ENCODE data around the gene MSLN. TPM values are rescaled to one million over a fixed set of nuclear protein-coding genes. Genes with fewer than 3 reads are reported as not detected.

The MSLN gene
- total RNA-seq, 4 donors from 2014 or later, result 1.1 to 4.3 (median 4.0) TPM; not detected in 1

DNA sequence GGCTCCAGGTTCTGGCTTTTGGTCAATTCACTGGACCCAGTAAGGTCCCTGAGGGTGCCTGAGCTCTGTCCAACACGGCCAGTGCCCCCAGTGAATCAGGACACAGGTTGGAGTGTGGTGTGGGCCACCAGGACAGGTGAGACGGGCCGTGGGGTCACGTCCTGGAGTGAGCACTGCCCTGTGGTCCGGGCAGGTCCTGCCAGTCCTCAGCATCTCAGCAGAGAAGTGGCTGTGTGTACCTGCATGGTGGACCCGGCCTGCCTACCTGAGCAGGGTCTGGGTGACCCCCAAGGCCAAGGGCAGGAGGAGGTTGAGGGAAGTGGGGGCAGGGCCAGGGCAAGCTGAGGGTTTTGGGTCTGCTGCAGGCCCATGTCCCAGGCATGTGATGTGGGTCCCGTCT lies 41.9 kb downstream of the MSLN start:
- WGBS, 2 donors, result 78 to 83% methylated on average over 1 to 7 of the region's 7 CpGs
- intact Hi-C loops (cut with DNase I; ENCODE audit: low total_unique reads), result no loop called here
- H3K4me3 ChIP-seq (ENCODE audit: low read depth, poor library complexity, severe bottlenecking), result no peak overlapping the region
- no peak for DNase-seq (ENCODE audit: low spot score in 2 of 2)
- TF ChIP-seq POLR2A (IDR thresholded peaks at IDR 0.05) (no peak), CTCF (IDR thresholded peaks at IDR 0.05) (no peak)

DNA sequence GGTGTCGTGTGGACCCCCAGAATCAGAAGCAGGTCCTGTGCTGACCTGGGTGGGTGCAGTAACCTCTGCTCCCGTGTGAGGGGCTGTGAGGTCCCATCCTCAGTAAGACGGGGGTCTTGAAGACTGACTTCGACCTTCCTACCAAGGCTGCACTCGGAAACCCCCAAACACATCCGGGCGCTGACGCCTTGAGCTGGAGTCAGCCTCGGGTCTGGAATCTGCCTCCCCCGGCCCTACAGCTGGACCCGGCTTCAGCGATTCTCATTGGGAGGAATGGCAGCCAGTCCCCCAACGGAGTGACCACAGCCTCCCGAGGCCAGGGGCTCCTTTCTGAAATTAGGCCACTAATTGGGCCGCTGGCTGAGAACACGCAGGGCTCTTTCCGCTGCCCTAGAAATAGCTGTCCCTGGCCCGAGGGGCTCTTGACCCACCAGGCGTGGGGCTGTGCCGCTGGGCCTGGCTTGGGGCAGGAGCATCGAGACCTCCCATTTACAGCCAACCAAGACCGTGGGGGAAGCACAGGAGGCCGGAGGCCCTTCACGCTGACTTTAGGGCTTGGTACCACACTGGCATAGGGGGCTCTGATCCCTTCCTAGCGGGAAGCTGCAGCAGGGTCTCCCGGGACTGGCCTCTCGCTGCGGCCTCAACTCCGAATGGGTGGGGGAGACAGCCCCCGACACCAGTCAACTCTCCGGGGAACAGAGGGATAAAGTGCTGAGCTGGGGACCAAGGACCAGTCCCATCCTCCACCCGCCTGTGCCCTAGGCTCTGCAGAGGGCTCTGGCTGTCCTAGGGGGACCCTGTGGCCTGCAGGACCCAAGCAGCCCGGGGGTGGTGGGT lies 42.6 kb downstream of the MSLN start:
- 68 to 73% methylated on average over 33 of the region's 33 CpGs for WGBS, 2 donors
- DNase-seq (ENCODE audit: low spot score in 2 of 2), result no peak
- intact Hi-C loops (cut with DNase I; ENCODE audit: low total_unique reads), result no loop called here
- no peak overlapping the region for H3K4me3 ChIP-seq (ENCODE audit: low read depth, poor library complexity, severe bottlenecking)
- TF ChIP-seq POLR2A (IDR thresholded peaks at IDR 0.05) (no peak), CTCF (IDR thresholded peaks at IDR 0.05) (no peak)

DNA sequence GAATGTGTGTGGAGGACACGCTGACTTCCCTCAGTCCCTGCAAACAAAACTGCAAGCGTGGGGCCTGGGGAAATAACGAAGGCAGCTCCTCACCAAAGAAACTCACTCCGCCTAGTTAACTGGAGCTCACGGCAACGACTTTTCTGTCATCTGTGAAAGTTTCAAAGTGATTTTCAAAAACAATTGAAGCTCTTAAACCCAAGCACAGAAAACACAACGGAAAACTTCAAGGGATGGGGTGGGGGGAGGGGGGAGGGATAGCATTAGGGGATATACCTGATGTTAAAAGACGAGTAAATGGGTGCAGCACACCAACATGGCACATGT lies 43.2 kb downstream of the MSLN start:
- no peak for DNase-seq (ENCODE audit: low spot score in 2 of 2)
- TF ChIP-seq CTCF (IDR thresholded peaks at IDR 0.05), result no peak
- no peak for TF ChIP-seq POLR2A (IDR thresholded peaks at IDR 0.05)
- WGBS, 2 donors, result 34 to 48% methylated on average over 8 of the region's 8 CpGs
- intact Hi-C loops (cut with DNase I; ENCODE audit: low total_unique reads), result no loop called here
- H3K4me3 ChIP-seq (ENCODE audit: low read depth, poor library complexity, severe bottlenecking), result no peak overlapping the region

- intact Hi-C loops (cut with DNase I; ENCODE audit: low total_unique reads), result no loop called here
- no peak overlapping the region for H3K4me3 ChIP-seq (ENCODE audit: low read depth, poor library complexity, severe bottlenecking)
- 43 to 50% methylated on average over 32 to 33 of the region's 33 CpGs for WGBS, 2 donors
- no peak for TF ChIP-seq POLR2A (IDR thresholded peaks at IDR 0.05)
- no peak for TF ChIP-seq CTCF (IDR thresholded peaks at IDR 0.05)
- no peak for DNase-seq (ENCODE audit: low spot score in 2 of 2)
Observed at GRCh38 chr16:804193-805048, 43.9 kb downstream of the MSLN start.

DNA sequence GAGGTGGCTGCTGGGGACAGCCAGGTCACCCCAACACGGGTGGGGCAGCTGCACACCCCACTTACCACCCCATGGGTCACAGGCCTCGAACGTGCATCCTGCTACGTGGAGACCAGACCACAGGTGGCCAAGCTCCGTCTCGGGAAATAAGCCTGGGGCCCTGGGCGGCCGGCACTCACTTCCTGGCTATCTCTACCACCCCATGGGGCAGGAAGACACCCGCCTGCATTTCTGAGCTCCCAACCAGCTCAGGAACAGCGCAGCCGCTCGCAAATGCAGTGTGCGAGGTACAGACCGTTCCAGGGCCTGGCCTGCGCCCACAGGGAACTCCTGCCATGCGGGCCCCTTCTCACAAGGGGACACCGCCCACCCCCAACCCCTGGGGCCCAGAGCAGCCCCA lies 44.9 kb downstream of the MSLN start:
- H3K4me3 ChIP-seq (ENCODE audit: low read depth, poor library complexity, severe bottlenecking), result no peak overlapping the region
- intact Hi-C loops (cut with DNase I; ENCODE audit: low total_unique reads), result no loop called here
- 76 to 79% methylated on average over 8 to 17 of the region's 17 CpGs for WGBS, 2 donors
- TF ChIP-seq POLR2A (IDR thresholded peaks at IDR 0.05), result no peak
- TF ChIP-seq CTCF (IDR thresholded peaks at IDR 0.05), result no peak
- no peak for DNase-seq (ENCODE audit: low spot score in 2 of 2)

All from lower leg skin (tissue), 4 donors.